Activated CD4-positive, alpha-beta T cell treated with anti-CD3 and anti-CD28 coated beads for 36 hours (primary cell): Measurements from ENCODE around the gene KRTAP12-3. TPM values are rescaled to one million over a fixed set of nuclear protein-coding genes. Genes with fewer than 3 reads are reported as not detected.
"Not testable (repeated sequence)": the region's sequence is repeated elsewhere in the genome, so short reads cannot be mapped to it uniquely, and the experiment has no call there.

ENCODE experiments used
- ATAC-seq: fragments of 200-7000 bp; cut with Tn5 transposase; one replicate; pipeline ENCODE4 v1.10.0; 2021; ENCODE audit warnings: mild to moderate bottlenecking, moderate library complexity
- CTCF ChIA-PET: fragments of 350-600 bp; sonication (Branson Sonifier 250); formaldehyde crosslinking; loops from one replicate; lab custom pipeline; 2021; ENCODE audit warnings: antibody characterized with exemption; lab: Charles Lee
- POLR2A ChIA-PET: fragments of 350-600 bp; sonication (Branson Sonifier 250); formaldehyde crosslinking; loops from one replicate; lab custom pipeline; 2021; ENCODE audit warnings: antibody characterized with exemption, inconsistent platforms; lab: Charles Lee
- DNase-seq: peaks from one replicate; pipeline ENCODE4 v3.0.0-alpha.2; 2020
- H3K27ac Mint-ChIP-seq: one replicate; pipeline ENCODE4 v1.8.0; 2021; ENCODE audit warnings: mixed read lengths
- H3K27me3 Mint-ChIP-seq: one replicate; pipeline ENCODE4 v1.8.0; 2021; ENCODE audit warnings: mixed read lengths
- H3K36me3 Mint-ChIP-seq: one replicate; pipeline ENCODE4 v1.8.0; 2021; ENCODE audit warnings: low read depth, mixed read lengths
- H3K4me1 Mint-ChIP-seq: one replicate; pipeline ENCODE4 v1.8.0; 2021; ENCODE audit warnings: mixed read lengths
- H3K4me3 Mint-ChIP-seq: one replicate; pipeline ENCODE4 v1.8.0; 2021; ENCODE audit warnings: mild to moderate bottlenecking, moderate library complexity, mixed read lengths
- H3K9me3 Mint-ChIP-seq: one replicate; pipeline ENCODE4 v1.8.0; 2021; ENCODE audit warnings: low read depth, mixed read lengths
- intact Hi-C, 2 experiments: fragments of 100-400 bp; cut with DNase I in 1 of 2; cut with micrococcal nuclease in 1 of 2; formaldehyde crosslinking; loops; one replicate each; pipeline versions ENCODE4 v1.14.2 to v1.15.1; 2022 to 2024; cut with DNase I, micrococcal nuclease
- total RNA-seq, 2 experiments: library from RNA; stranded (reverse); gene quantifications; one replicate each; pipeline ENCODE4 v1.2.3, GENCODE V29; 2021

KRTAP12-3 gene
- total RNA-seq, 2 experiments from 2014 or later: not detected

- Mint-ChIP-seq H3K36me3 (peaks cover 17% of the 10 kb centered on the region), H3K27ac (peak overlapping the region; percentile 42), H3K4me3 (no peak overlapping the region), H3K4me1 (peaks cover 40% of the 10 kb centered on the region), H3K9me3 (peaks cover 23% of the 10 kb centered on the region), H3K27me3 (no peaks in the 10 kb centered on the region)
- ChIA-PET POLR2A (interaction anchor here (0.7 kb wide), 2 partner anchors 296 to 1413 kb away, joined by 3 read pairs; no protein-coding TSS in a partner anchor), CTCF (interaction anchor here (0.7 to 0.9 kb wide), 3 partner anchors 20 to 274 kb away, joined by 3 to 4 read pairs (median 4); no protein-coding TSS in a partner anchor)
- intact Hi-C loops: loop anchor here in 1 of 2 experiments (5.0 kb wide), 1 partner anchor 37 kb away; no protein-coding TSS in a partner anchor
- DNase-seq: peak; percentile 35
- no peak for ATAC-seq
These were observed 3.8 kb upstream of the KRTAP12-3 start for GRCh38 chr21:44653656-44654575.

GRCh38 chr21:44654576-44655175 is 3.1 kb upstream of the KRTAP12-3 start, which contains the start of gene KRTAP12-4:
Gene KRTAP12-4, minus strand, starts transcription at chr21:44654659. Its CDS starts 45 bp downstream, at chr21:44654614.
- POLR2A ChIA-PET: interaction anchor here (0.5 kb wide), 1 partner anchor 941 kb away, joined by 3 read pairs; no protein-coding TSS in a partner anchor
- Mint-ChIP-seq H3K36me3 (peaks cover 17% of the 10 kb centered on the region), H3K9me3 (peaks cover 23% of the 10 kb centered on the region), H3K4me3 (no peak within 1 kb of the TSS), H3K4me1 (peaks cover 46% of the 10 kb centered on the region), H3K27ac (peak within 1 kb of the TSS; percentile 42), H3K27me3 (no peaks in the 10 kb centered on the region)
- no peak for ATAC-seq
- no peak for DNase-seq
- intact Hi-C loops: loop anchor here in 1 of 2 experiments (5.0 kb wide), 1 partner anchor 37 kb away; no protein-coding TSS in a partner anchor
- CTCF ChIA-PET: interaction anchor here (0.8 kb wide), 1 partner anchor 21 kb away, joined by 3 read pairs; no protein-coding TSS in a partner anchor

GRCh38 chr21:44656868-44657267 is 864 bp upstream of the KRTAP12-3 start:
- Mint-ChIP-seq H3K9me3 (peaks cover 28% of the 10 kb centered on the region), H3K4me3 (peak overlapping the region; percentile 51)
- POLR2A ChIA-PET: no interaction called here

GRCh38 chr21:44658541-44658910 is 794 bp downstream of the KRTAP12-3 start:
- Mint-ChIP-seq H3K4me1 (peaks cover 45% of the 10 kb centered on the region), H3K36me3 (peaks cover 17% of the 10 kb centered on the region), H3K9me3 (peaks cover 31% of the 10 kb centered on the region), H3K27ac (peak overlapping the region; percentile 88), H3K27me3 (no peaks in the 10 kb centered on the region), H3K4me3 (no peak overlapping the region)
- intact Hi-C loops: no loop called here
- ChIA-PET CTCF (interaction anchor here (0.6 kb wide), 1 partner anchor 470 kb away, joined by 3 read pairs; no protein-coding TSS in a partner anchor), POLR2A (interaction anchor here (0.6 kb wide), 1 partner anchor 123 kb away, joined by 3 read pairs; no protein-coding TSS in a partner anchor)
- ATAC-seq (no peak), DNase-seq (no peak)

More at GRCh38 chr21:44656868-44657267, 864 bp upstream of the KRTAP12-3 start:
- CTCF ChIA-PET: no interaction called here
- peak overlapping the region; percentile 1 for H3K27ac Mint-ChIP-seq
- no peaks in the 10 kb centered on the region for H3K27me3 Mint-ChIP-seq
- peaks cover 17% of the 10 kb centered on the region for H3K36me3 Mint-ChIP-seq
- ATAC-seq (no peak), DNase-seq (no peak)
- intact Hi-C loops: no loop called here
- peaks cover 46% of the 10 kb centered on the region for H3K4me1 Mint-ChIP-seq

- DNase-seq (no peak), ATAC-seq (peak; percentile 33)
- ChIA-PET CTCF (interaction anchor here (0.6 kb wide), 1 partner anchor 469 kb away, joined by 3 read pairs; no protein-coding TSS in a partner anchor), POLR2A (interaction anchor here (0.6 kb wide), 1 partner anchor 123 kb away, joined by 3 read pairs; no protein-coding TSS in a partner anchor)
- Mint-ChIP-seq H3K27me3 (no peaks in the 10 kb centered on the region), H3K9me3 (peaks cover 34% of the 10 kb centered on the region), H3K4me3 (no peak overlapping the region), H3K4me1 (peaks cover 39% of the 10 kb centered on the region), H3K27ac (peak overlapping the region; percentile 88), H3K36me3 (peaks cover 17% of the 10 kb centered on the region)
- intact Hi-C loops: no loop called here
These were observed 1.3 kb downstream of the KRTAP12-3 start for GRCh38 chr21:44658913-44659595.

- H3K4me3 Mint-ChIP-seq, H3K27me3 Mint-ChIP-seq, intact Hi-C loops, CTCF ChIA-PET, DNase-seq, ATAC-seq, H3K27ac Mint-ChIP-seq, POLR2A ChIA-PET: not testable (repeated sequence)
- peaks cover 28% of the 10 kb centered on the region for H3K9me3 Mint-ChIP-seq
- H3K36me3 Mint-ChIP-seq: peaks cover 15% of the 10 kb centered on the region
- H3K4me1 Mint-ChIP-seq: peaks cover 30% of the 10 kb centered on the region
These were observed 3.8 kb downstream of the KRTAP12-3 start for GRCh38 chr21:44661567-44661966.

- Mint-ChIP-seq H3K27me3 (peaks cover 5% of the 10 kb centered on the region), H3K4me3 (no peak overlapping the region)
- POLR2A ChIA-PET: interaction anchor here (0.6 kb wide), 1 partner anchor 267 kb away, joined by 3 read pairs; no protein-coding TSS in a partner anchor
These were observed 7.0 kb downstream of the KRTAP12-3 start for GRCh38 chr21:44664691-44665090.

GRCh38 chr21:44666401-44667320 is 8.9 kb downstream of the KRTAP12-3 start, which contains the start of gene KRTAP12-2:
Gene KRTAP12-2, minus strand, starts transcription at chr21:44666927. Its CDS starts 41 bp downstream, at chr21:44666886.
- ATAC-seq (no peak), DNase-seq (no peak)
- ChIA-PET CTCF (interaction anchor here (0.6 kb wide), 1 partner anchor 128 kb away, joined by 3 read pairs; no protein-coding TSS in a partner anchor), POLR2A (no interaction called here)
- Mint-ChIP-seq H3K27ac (no peak within 1 kb of the TSS), H3K4me3 (no peak within 1 kb of the TSS), H3K27me3 (peaks cover 5% of the 10 kb centered on the region), H3K36me3 (no peaks in the 10 kb centered on the region), H3K9me3 (peaks cover 12% of the 10 kb centered on the region), H3K4me1 (no peaks in the 10 kb centered on the region)
- intact Hi-C loops: no loop called here

More at GRCh38 chr21:44664691-44665090, 7.0 kb downstream of the KRTAP12-3 start:
- intact Hi-C loops: no loop called here
- ATAC-seq (no peak), DNase-seq (no peak)
- peaks cover 16% of the 10 kb centered on the region for H3K9me3 Mint-ChIP-seq
- H3K36me3 Mint-ChIP-seq: no peaks in the 10 kb centered on the region
- no peaks in the 10 kb centered on the region for H3K4me1 Mint-ChIP-seq
- CTCF ChIA-PET: interaction anchor here (0.7 to 1.3 kb wide), 2 partner anchors 16 to 129 kb away, joined by 4 to 5 read pairs; no protein-coding TSS in a partner anchor
- no peak overlapping the region for H3K27ac Mint-ChIP-seq

- peaks cover 8% of the 10 kb centered on the region for H3K9me3 Mint-ChIP-seq
- H3K36me3 Mint-ChIP-seq: no peaks in the 10 kb centered on the region
- H3K4me3 Mint-ChIP-seq: no peak overlapping the region
- POLR2A ChIA-PET: no interaction called here
- intact Hi-C loops: no loop called here
- H3K27ac Mint-ChIP-seq: no peak overlapping the region
- H3K27me3 Mint-ChIP-seq: peaks cover 5% of the 10 kb centered on the region
- DNase-seq (no peak), ATAC-seq (no peak)
- CTCF ChIA-PET: no interaction called here
- no peaks in the 10 kb centered on the region for H3K4me1 Mint-ChIP-seq
These were observed 9.9 kb downstream of the KRTAP12-3 start for GRCh38 chr21:44667612-44668011.
